Thyroid gland (tissue), 4 donors: ENCODE data around the gene PRAME. TPM values are rescaled to one million over a fixed set of nuclear protein-coding genes. Genes with fewer than 3 reads are reported as not detected.

Experiments used
- DNase-seq, 2 donors: peaks; one replicate each; pipeline ENCODE4 v3.0.0-alpha.2; 2019
- H3K27ac ChIP-seq, 3 donors: fragments of 200-600 bp; sonication (generic); 1 replicate in 2 of 3; 2 replicates in 1 of 3; pipeline ENCODE4 v1.5.1; 2016 to 2019; ENCODE audit warnings: mild to moderate bottlenecking in 1 of 3, moderate library complexity in 1 of 3
- H3K27me3 ChIP-seq: fragments of 200-600 bp; sonication (generic); one replicate; pipeline ENCODE4 v1.5.1; 2019
- H3K36me3 ChIP-seq, 2 donors: fragments of 200-600 bp; sonication (generic); one replicate each; pipeline ENCODE4 v1.5.1; 2016 to 2019
- H3K4me1 ChIP-seq, 2 donors: fragments of 200-600 bp; sonication (generic); one replicate each; pipeline ENCODE4 v1.5.1; 2017 to 2019
- H3K4me3 ChIP-seq, 3 donors: fragments of 200-600 bp; sonication (generic); replicated peaks in 1 of 3; 1 replicate in 2 of 3; 2 replicates in 1 of 3; pipeline ENCODE4 v1.5.1; 2016; ENCODE audit warnings: mild to moderate bottlenecking in 1 of 3
- H3K9me3 ChIP-seq: fragments of 200-600 bp; sonication (generic); one replicate; pipeline ENCODE4 v1.5.1; 2017
- POLR2A ChIP-seq, 2 donors: fragments of 450-650 bp; IDR thresholded peaks; one replicate each; pipeline ENCODE4 v1.6.1; 2017; ENCODE audit warnings: antibody characterized with exemption in 2 of 2, mild to moderate bottlenecking in 2 of 2, moderate library complexity in 1 of 2
- WGBS, 2 donors: methylation state at CpG; one replicate each; pipeline ENCODE4 v1.1.5; 2017; 5-methylcytosine and 5-hydroxymethylcytosine counted together
- intact Hi-C: fragments of 100-400 bp; cut with DNase I; formaldehyde crosslinking; loops from one replicate; pipeline ENCODE4 v1.15.1; 2023
- total RNA-seq, 4 donors: library from RNA; depleted of rRNA; stranded (reverse); fragments of >200 nt; gene quantifications; one replicate each; pipeline ENCODE4 v1.2.3, GENCODE V29; 2016
- TF ChIP-seq, protein P1 (sequence below), 6 experiments: fragments of 200-600 bp in 3 of 6; fragments of 450-650 bp in 3 of 6; sonication (generic) in 3 of 6; IDR thresholded peaks; one replicate each; pipeline ENCODE4 v1.5.1; 2016 to 2019; ENCODE audit warnings: antibody characterized with exemption in 6 of 6, mild to moderate bottlenecking in 2 of 6, inconsistent platforms in 1 of 6, moderate library complexity in 1 of 6

Gene PRAME
- total RNA-seq, 4 donors from 2014 or later: 0.45 to 0.67 TPM; not detected in 2

- H3K27ac ChIP-seq: no peak overlapping the region
- 86 to 90% methylated on average over 7 of the region's 7 CpGs for WGBS, 2 donors
- intact Hi-C loops: no loop called here
These were observed 27.1 kb downstream of the PRAME start for GRCh38 chr22:22531770-22532546.

DNA sequence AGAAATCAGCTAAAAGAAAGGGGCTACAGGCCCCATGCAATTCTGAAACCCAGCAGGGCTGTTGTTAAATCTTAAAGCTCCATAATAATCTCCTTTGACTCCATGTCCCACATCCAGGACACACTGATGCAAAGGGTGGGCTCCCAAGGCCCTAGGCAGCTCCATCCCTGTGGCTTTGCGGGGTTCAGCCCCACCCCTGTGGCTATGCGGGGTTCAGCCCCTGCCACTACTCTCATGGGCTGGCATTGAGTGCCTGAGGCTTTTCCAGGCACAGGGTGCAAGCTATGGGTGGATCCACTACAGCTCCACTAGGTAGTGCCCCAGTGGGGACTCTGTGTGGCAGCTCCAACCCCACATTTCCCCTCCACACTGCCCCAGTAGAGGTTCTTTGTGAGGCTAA, 30.3 kb downstream of the PRAME start:
- H3K4me3 ChIP-seq: no peak overlapping the region
- no peak for DNase-seq
- no peaks in the 10 kb centered on the region for H3K4me1 ChIP-seq
- 84 to 85% methylated on average over 2 of the region's 2 CpGs for WGBS, 2 donors
- intact Hi-C loops: no loop called here
- H3K36me3 ChIP-seq: no peaks in the 10 kb centered on the region
- H3K27ac ChIP-seq: no peak overlapping the region
- TF ChIP-seq, protein P1, sequence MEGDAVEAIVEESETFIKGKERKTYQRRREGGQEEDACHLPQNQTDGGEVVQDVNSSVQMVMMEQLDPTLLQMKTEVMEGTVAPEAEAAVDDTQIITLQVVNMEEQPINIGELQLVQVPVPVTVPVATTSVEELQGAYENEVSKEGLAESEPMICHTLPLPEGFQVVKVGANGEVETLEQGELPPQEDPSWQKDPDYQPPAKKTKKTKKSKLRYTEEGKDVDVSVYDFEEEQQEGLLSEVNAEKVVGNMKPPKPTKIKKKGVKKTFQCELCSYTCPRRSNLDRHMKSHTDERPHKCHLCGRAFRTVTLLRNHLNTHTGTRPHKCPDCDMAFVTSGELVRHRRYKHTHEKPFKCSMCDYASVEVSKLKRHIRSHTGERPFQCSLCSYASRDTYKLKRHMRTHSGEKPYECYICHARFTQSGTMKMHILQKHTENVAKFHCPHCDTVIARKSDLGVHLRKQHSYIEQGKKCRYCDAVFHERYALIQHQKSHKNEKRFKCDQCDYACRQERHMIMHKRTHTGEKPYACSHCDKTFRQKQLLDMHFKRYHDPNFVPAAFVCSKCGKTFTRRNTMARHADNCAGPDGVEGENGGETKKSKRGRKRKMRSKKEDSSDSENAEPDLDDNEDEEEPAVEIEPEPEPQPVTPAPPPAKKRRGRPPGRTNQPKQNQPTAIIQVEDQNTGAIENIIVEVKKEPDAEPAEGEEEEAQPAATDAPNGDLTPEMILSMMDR (IDR thresholded peaks at IDR 0.05): no peak
- TF ChIP-seq POLR2A (IDR thresholded peaks at IDR 0.05): no peak
- H3K27me3 ChIP-seq: no peaks in the 10 kb centered on the region
- H3K9me3 ChIP-seq: no peaks in the 10 kb centered on the region

More at GRCh38 chr22:22531770-22532546, 27.1 kb downstream of the PRAME start:
- H3K4me3 ChIP-seq: no peak overlapping the region
- no peaks in the 10 kb centered on the region for H3K36me3 ChIP-seq
- DNase-seq: no peak
- no peaks in the 10 kb centered on the region for H3K9me3 ChIP-seq
- TF ChIP-seq, protein P1 (IDR thresholded peaks at IDR 0.05): no peak
- no peak for TF ChIP-seq POLR2A (IDR thresholded peaks at IDR 0.05)
- H3K4me1 ChIP-seq: no peaks in the 10 kb centered on the region
- H3K27me3 ChIP-seq: no peaks in the 10 kb centered on the region

DNA sequence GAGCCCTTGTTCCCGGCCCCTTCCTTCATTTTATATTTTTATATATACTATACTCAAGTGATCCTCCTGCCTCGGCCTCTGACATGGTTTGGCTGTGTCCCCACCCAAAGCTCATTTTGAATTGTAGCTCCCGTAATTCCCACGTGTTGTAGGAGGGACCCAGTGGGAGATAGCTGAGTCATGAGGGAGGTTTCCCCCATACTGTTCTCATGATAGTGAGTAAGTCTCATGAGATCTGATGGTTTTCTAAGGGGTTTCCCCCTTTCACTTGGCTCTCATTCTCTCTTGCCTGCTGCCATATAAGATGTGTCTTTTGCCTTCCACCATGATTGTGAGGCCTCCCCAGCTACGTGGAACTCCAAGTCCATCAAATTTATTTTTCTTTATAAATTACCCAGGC, 31.8 kb downstream of the PRAME start:
- WGBS, 2 donors: 87 to 90% methylated on average over 5 of the region's 5 CpGs
- H3K4me1 ChIP-seq: no peaks in the 10 kb centered on the region
- no peak overlapping the region for H3K4me3 ChIP-seq
- DNase-seq: no peak
- H3K27me3 ChIP-seq: no peaks in the 10 kb centered on the region
- H3K36me3 ChIP-seq: no peaks in the 10 kb centered on the region
- no peak overlapping the region for H3K27ac ChIP-seq
- H3K9me3 ChIP-seq: no peaks in the 10 kb centered on the region
- TF ChIP-seq, protein P1 (IDR thresholded peaks at IDR 0.05): no peak
- TF ChIP-seq POLR2A (IDR thresholded peaks at IDR 0.05): no peak
- intact Hi-C loops: no loop called here

DNA sequence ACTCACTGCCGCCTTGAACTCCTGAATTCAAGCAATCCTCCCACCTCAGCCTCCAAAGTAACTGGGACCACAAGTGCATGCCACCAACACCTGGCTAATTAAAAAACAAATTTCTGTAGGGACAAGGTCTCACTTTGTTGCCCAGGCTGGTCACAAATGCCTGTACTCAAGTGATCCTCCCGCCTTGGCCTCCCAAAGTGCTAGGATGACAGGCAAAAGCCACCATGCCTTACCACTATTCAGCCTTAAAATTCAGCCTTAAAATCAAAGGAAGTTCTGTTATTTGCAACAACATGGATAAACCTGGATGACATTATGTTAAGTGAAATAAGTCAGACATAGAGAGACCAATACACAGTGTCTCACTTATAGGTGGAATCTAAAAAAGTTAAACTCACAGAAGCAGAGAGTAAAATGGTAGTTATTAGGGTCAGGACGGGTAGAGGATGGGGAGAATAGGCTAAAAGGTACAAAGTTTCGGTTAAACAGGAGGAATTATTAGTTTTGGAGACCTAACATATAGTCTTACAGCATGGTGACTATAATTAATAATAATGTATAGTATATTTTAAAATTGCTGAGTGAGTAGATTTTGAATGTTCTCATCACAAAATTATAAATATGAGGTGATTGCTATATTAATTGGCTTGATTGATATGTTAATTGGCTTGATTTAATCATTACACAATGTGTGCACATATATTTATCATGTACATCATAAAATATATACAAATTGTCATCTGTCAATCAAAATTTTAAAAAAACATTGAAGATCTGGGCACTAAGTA, 32.7 kb downstream of the PRAME start:
- Histone ChIP-seq H3K9me3 (no peaks in the 10 kb centered on the region), H3K4me3 (no peak overlapping the region), H3K36me3 (no peaks in the 10 kb centered on the region), H3K27me3 (no peaks in the 10 kb centered on the region), H3K4me1 (no peaks in the 10 kb centered on the region), H3K27ac (no peak overlapping the region)
- 87 to 96% methylated on average over 4 of the region's 4 CpGs for WGBS, 2 donors
- intact Hi-C loops: no loop called here
- DNase-seq: no peak
- TF ChIP-seq, protein P1 (IDR thresholded peaks at IDR 0.05): no peak
- no peak for TF ChIP-seq POLR2A (IDR thresholded peaks at IDR 0.05)

DNA sequence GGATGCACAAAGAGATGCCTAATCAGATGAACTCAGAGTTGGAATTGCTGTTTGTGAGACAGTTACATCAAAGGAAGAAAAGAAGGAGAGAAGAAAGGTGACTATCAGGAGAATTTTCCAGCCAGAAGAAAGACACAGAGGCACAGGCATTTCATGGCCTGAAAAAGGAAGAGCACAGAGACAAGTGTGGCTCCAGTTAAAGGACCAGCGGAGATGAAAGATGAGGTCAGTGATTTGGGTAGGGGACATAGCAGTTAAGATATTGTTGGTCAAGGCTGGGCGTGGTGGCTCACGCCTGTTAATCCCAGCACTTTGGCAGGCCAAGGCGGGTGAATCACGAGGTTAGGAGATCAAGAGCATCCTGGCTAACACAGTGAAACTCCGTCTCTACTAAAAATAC, 35.6 kb downstream of the PRAME start:
- no peaks in the 10 kb centered on the region for H3K4me1 ChIP-seq
- H3K4me3 ChIP-seq: no peak overlapping the region
- no peak for DNase-seq
- H3K27ac ChIP-seq: no peak overlapping the region
- no peaks in the 10 kb centered on the region for H3K9me3 ChIP-seq
- intact Hi-C loops: no loop called here
- WGBS, 2 donors: 82 to 85% methylated on average over 6 of the region's 6 CpGs
- no peaks in the 10 kb centered on the region for H3K27me3 ChIP-seq
- TF ChIP-seq POLR2A (IDR thresholded peaks at IDR 0.05): no peak
- TF ChIP-seq, protein P1 (IDR thresholded peaks at IDR 0.05): no peak
- H3K36me3 ChIP-seq: no peaks in the 10 kb centered on the region
